Keratinocyte (primary cell): ENCODE data around the gene KCNQ4. TPM values are rescaled to one million over a fixed set of nuclear protein-coding genes. Genes with fewer than 3 reads are reported as not detected.

Experiments used
- DNase-seq: peaks from one replicate; pipeline ENCODE4 v3.0.0-alpha.2; 2011; ENCODE audit warnings: low read depth, missing footprints, low spot score
- FAIRE-seq: peaks from 2 replicates; lab custom pipeline; 2011; peaks lifted over from hg19 to GRCh38; lab: Jason Lieb, UNC
- H2AFZ ChIP-seq: 2 replicates; pipeline ENCODE4 v1.6.0; 2012; ENCODE audit warnings: low read length, control low read depth, inconsistent platforms; ENCODE audit not compliant: control insufficient read depth
- H3K27ac ChIP-seq: 2 replicates; pipeline ENCODE4 v1.5.1; 2011; ENCODE audit warnings: low read length; ENCODE audit not compliant: control insufficient read depth, insufficient read depth
- H3K27me3 ChIP-seq: 3 replicates; pipeline ENCODE4 v1.6.0; 2011; ENCODE audit warnings: low read length; ENCODE audit not compliant: control insufficient read depth, insufficient read depth; ENCODE audit errors: extremely low read depth
- H3K36me3 ChIP-seq, 2 experiments: 2 replicates in 1 of 2; 3 replicates in 1 of 2; pipeline ENCODE4 v1.5.1; 2011; ENCODE audit warnings: low read length in 2 of 2, mild to moderate bottlenecking in 1 of 2; ENCODE audit not compliant: control insufficient read depth in 2 of 2, insufficient read depth in 2 of 2; ENCODE audit errors: extremely low read depth in 1 of 2
- H3K4me1 ChIP-seq: 3 replicates; pipeline ENCODE4 v1.5.1; 2011; ENCODE audit warnings: low read length; ENCODE audit not compliant: control insufficient read depth, insufficient read depth; ENCODE audit errors: extremely low read depth
- H3K4me2 ChIP-seq: 3 replicates; pipeline ENCODE4 v1.6.0; 2011; ENCODE audit warnings: low read depth, low read length; ENCODE audit not compliant: control insufficient read depth, insufficient read depth; ENCODE audit errors: extremely low read depth
- H3K4me3 ChIP-seq, 3 experiments: fragments of 200-600 bp in 1 of 3; sonication (generic) in 1 of 3; 2 replicates in 2 of 3; 3 replicates in 1 of 3; pipeline ENCODE4 v1.5.1; 2011 to 2016; ENCODE audit warnings: low read length in 3 of 3, mild to moderate bottlenecking in 3 of 3, control low read depth in 2 of 3, inconsistent platforms in 1 of 3, low read depth in 1 of 3, mixed read lengths in 1 of 3, mixed run types in 1 of 3, moderate library complexity in 1 of 3; ENCODE audit not compliant: control insufficient read depth in 2 of 3, insufficient read depth in 2 of 3; ENCODE audit errors: extremely low read depth in 1 of 3
- H3K79me2 ChIP-seq: 2 replicates; pipeline ENCODE4 v1.6.0; 2012; ENCODE audit warnings: low read length; ENCODE audit not compliant: control insufficient read depth, insufficient read depth
- H3K9ac ChIP-seq: 3 replicates; pipeline ENCODE4 v1.6.0; 2011; ENCODE audit warnings: low read length; ENCODE audit not compliant: control insufficient read depth, insufficient read depth; ENCODE audit errors: extremely low read depth
- H3K9me1 ChIP-seq: 3 replicates; pipeline ENCODE4 v1.6.0; 2011; ENCODE audit warnings: low read length; ENCODE audit not compliant: control insufficient read depth, insufficient read depth; ENCODE audit errors: extremely low read depth
- H3K9me3 ChIP-seq: 2 replicates; pipeline ENCODE4 v1.5.1; 2012; ENCODE audit warnings: low read depth, low read length; ENCODE audit not compliant: control insufficient read depth
- H4K20me1 ChIP-seq: 3 replicates; pipeline ENCODE4 v1.6.0; 2011; ENCODE audit warnings: low read length; ENCODE audit not compliant: control insufficient read depth, insufficient read depth; ENCODE audit errors: extremely low read depth
- CTCF ChIP-seq, 3 experiments: IDR thresholded peaks in 1 of 3; conservative IDR thresholded peaks in 1 of 3; optimal IDR thresholded peaks in 1 of 3; 2 replicates in 2 of 3; 3 replicates in 1 of 3; pipeline versions ENCODE3 to v1.5.1; 2011; ENCODE audit warnings: low read length in 3 of 3, mild to moderate bottlenecking in 3 of 3, moderate library complexity in 2 of 3, control low read depth in 1 of 3, inconsistent platforms in 1 of 3; ENCODE audit not compliant: insufficient read depth in 2 of 3; ENCODE audit errors: extremely low read depth in 1 of 3
- EZH2 ChIP-seq: IDR thresholded peaks from one replicate; pipeline ENCODE4 v1.6.1; 2012; ENCODE audit warnings: inconsistent platforms, mild to moderate bottlenecking, low read length, moderate library complexity
- dilution Hi-C: fragments of 300-500 bp; cut with MboI; formaldehyde crosslinking; loops from one replicate; pipeline ENCODE4 v1.7.0; 2020; ENCODE audit warnings: low sequenced_read_pairs; ENCODE audit not compliant: extremely low pct_ligation_motif_present
- polyA plus RNA-seq, 5 experiments: library from polyadenylated mRNA; depleted of rRNA in 3 of 5; stranded (reverse) in 3 of 5; stranded (forward) in 1 of 5; unstranded in 1 of 5; fragments of >200 nt; gene quantifications; 1 replicate in 1 of 5; 2 replicates in 3 of 5; 3 replicates in 1 of 5; pipeline versions ENCODE4 v1.2.1 to v1.2.3, GENCODE V29; 2011 to 2012; ENCODE audit warnings: missing spikeins in 2 of 5, low read depth in 1 of 5, low replicate concordance in 1 of 5

Gene KCNQ4
- polyA plus RNA-seq, 1 donor (not counting 4 experiments of a cell fraction or from before 2014, with no cell fraction given) = not detected

GRCh38 chr1:40766560-40766959, 17.0 kb upstream of the KCNQ4 start:
- H3K4me3 ChIP-seq = no peak overlapping the region
- no peak for FAIRE-seq
- peaks cover 9% of the 10 kb centered on the region for H3K4me1 ChIP-seq
- H3K9me1 ChIP-seq = no peaks in the 10 kb centered on the region
- H3K27me3 ChIP-seq = no peaks in the 10 kb centered on the region
- no peaks in the 10 kb centered on the region for H3K9me3 ChIP-seq
- H3K79me2 ChIP-seq = no peaks in the 10 kb centered on the region
- no peaks in the 10 kb centered on the region for H4K20me1 ChIP-seq
- H3K36me3 ChIP-seq = peaks cover 30 to 35% of the 10 kb centered on the region in 2 experiments
- H2AFZ ChIP-seq = no peak overlapping the region
- DNase-seq = no peak
- no peak overlapping the region for H3K4me2 ChIP-seq
- TF ChIP-seq CTCF (optimal IDR thresholded peaks at IDR 0.05 in 1 of 3, IDR thresholded peaks at IDR 0.05 in 1 of 3, conservative IDR thresholded peaks at IDR 0.05 in 1 of 3; ENCODE audit: extremely low read depth in 1 of 3, insufficient read depth in 2 of 3, low read length in 3 of 3) (no peak), EZH2 (no peak)
- H3K27ac ChIP-seq = no peak overlapping the region
- dilution Hi-C loops = no loop called here
- no peak overlapping the region for H3K9ac ChIP-seq

- Histone ChIP-seq H3K4me3 (no peak overlapping the region), H3K27me3 (no peaks in the 10 kb centered on the region), H4K20me1 (no peaks in the 10 kb centered on the region), H3K9me3 (no peaks in the 10 kb centered on the region), H2AFZ (no peak overlapping the region), H3K9me1 (no peaks in the 10 kb centered on the region), H3K4me1 (peaks cover 15% of the 10 kb centered on the region), H3K27ac (no peak overlapping the region), H3K4me2 (no peak overlapping the region), H3K9ac (no peak overlapping the region), H3K36me3 (peaks cover 29 to 35% of the 10 kb centered on the region in 2 experiments), H3K79me2 (no peaks in the 10 kb centered on the region)
- TF ChIP-seq EZH2 (no peak), CTCF (optimal IDR thresholded peaks at IDR 0.05 in 1 of 3, IDR thresholded peaks at IDR 0.05 in 1 of 3, conservative IDR thresholded peaks at IDR 0.05 in 1 of 3; ENCODE audit: extremely low read depth in 1 of 3, insufficient read depth in 2 of 3, low read length in 3 of 3) (no peak)
- DNase-seq (no peak), FAIRE-seq (no peak)
- dilution Hi-C loops = no loop called here
These were observed 15.2 kb upstream of the KCNQ4 start for GRCh38 chr1:40768146-40768990.
